WTC11 (cell line): ENCODE data around the gene GOLGA8K. TPM values are rescaled to one million over a fixed set of nuclear protein-coding genes. Genes with fewer than 3 reads are reported as not detected.
"Not testable (repeated sequence)": the region's sequence is repeated elsewhere in the genome, so short reads cannot be mapped to it uniquely, and the experiment has no call there.

Source experiments
- ATAC-seq: fragments of 200-7000 bp; cut with Tn5 transposase; 2 replicates; pipeline ENCODE4 v1.10.0; 2021; ENCODE audit warnings: mild to moderate bottlenecking, moderate library complexity
- CTCF ChIA-PET: fragments of 300-600 bp; sonication (Branson Sonifier 250); formaldehyde crosslinking; loops from one replicate; lab custom pipeline; 2021; ENCODE audit warnings: antibody characterized with exemption; lab: Charles Lee
- POLR2A ChIA-PET: fragments of 350-600 bp; sonication (Branson Sonifier 250); formaldehyde crosslinking; loops from one replicate; lab custom pipeline; 2021; ENCODE audit warnings: antibody characterized with exemption; lab: Charles Lee
- DNase-seq: peaks from one replicate; pipeline ENCODE4 v3.0.0; 2021; ENCODE audit warnings: low spot score
- H3K27ac Mint-ChIP-seq: 2 replicates; pipeline ENCODE4 v1.8.0; 2021; ENCODE audit warnings: mixed read lengths
- H3K27me3 Mint-ChIP-seq: 2 replicates; pipeline ENCODE4 v1.8.0; 2021; ENCODE audit warnings: low read depth, mild to moderate bottlenecking, moderate library complexity, mixed read lengths
- H3K36me3 Mint-ChIP-seq: 2 replicates; pipeline ENCODE4 v1.8.0; 2021; ENCODE audit warnings: mixed read lengths
- H3K4me1 Mint-ChIP-seq: 2 replicates; pipeline ENCODE4 v1.8.0; 2022; ENCODE audit warnings: mixed read lengths
- H3K4me3 Mint-ChIP-seq: 2 replicates; pipeline ENCODE4 v1.8.0; 2021; ENCODE audit warnings: mild to moderate bottlenecking, moderate library complexity, mixed read lengths
- H3K9me3 Mint-ChIP-seq: 2 replicates; pipeline ENCODE4 v1.8.0; 2021; ENCODE audit warnings: mixed read lengths
- total RNA-seq: library from RNA; stranded (reverse); gene quantifications from 3 replicates; pipeline ENCODE4 v1.2.3, GENCODE V29; 2021

The GOLGA8K gene
- total RNA-seq, 1 experiment from 2014 or later = 1.2 TPM

DNA sequence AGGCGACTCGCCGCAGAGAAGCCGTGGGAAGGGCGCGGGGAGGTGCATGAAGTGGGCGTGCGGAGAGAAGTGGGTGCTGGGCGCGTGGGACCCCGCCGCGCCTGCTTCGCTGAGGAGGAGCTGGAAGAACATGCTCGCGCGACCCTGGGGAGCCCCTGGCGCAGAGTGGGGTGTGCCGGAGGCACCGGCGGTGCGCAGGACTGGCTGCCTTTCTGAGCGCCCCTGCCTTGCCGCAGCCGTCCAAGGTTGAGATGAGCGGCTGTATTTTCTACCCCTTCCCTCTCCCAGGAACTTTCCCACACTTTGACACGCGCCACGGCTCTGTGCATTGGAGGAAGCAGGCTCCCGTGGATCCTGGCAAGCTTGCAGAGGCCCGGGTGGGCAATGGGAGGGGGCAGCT lies 56.1 kb downstream of the GOLGA8K start:
- H3K9me3 Mint-ChIP-seq, CTCF ChIA-PET, H3K36me3 Mint-ChIP-seq, ATAC-seq, H3K4me1 Mint-ChIP-seq, DNase-seq, POLR2A ChIA-PET, H3K4me3 Mint-ChIP-seq, H3K27ac Mint-ChIP-seq: not testable (repeated sequence)
- H3K27me3 Mint-ChIP-seq = peaks cover 14% of the 10 kb centered on the region

DNA sequence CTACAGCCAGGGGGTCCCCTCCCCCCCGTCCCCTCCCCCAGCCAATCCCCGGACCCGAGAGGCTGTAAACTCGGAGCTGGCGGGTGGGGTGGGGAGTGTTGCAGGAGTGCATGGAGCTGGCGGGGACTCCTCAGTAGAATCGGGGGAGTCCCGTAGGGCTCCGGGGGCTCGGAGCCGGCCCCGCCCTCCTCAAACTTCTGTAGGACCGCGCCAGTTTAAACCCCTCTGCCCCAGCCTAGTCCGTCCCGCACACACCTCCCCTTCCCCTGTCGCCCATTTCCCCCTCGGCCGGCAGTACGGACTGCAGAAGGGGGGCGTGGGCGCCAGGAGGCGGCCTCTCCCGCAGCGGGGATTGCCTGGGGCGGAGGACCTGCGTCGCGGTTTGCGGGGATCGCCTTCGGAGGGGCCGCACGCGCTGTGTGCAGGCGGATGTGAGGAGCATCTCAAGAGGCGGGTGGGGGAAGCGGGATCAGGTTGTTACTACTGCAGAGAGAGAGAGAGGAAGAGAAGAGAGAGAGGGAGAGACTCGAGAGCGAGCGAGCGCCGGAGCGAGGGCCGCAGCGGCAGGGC lies 57.0 kb downstream of the GOLGA8K start:
- H3K27me3 Mint-ChIP-seq = peaks cover 14% of the 10 kb centered on the region
- H3K4me3 Mint-ChIP-seq, H3K9me3 Mint-ChIP-seq, H3K36me3 Mint-ChIP-seq, H3K4me1 Mint-ChIP-seq, H3K27ac Mint-ChIP-seq, DNase-seq, POLR2A ChIA-PET, CTCF ChIA-PET: not testable (repeated sequence)
- peak; percentile 12 for ATAC-seq

DNA sequence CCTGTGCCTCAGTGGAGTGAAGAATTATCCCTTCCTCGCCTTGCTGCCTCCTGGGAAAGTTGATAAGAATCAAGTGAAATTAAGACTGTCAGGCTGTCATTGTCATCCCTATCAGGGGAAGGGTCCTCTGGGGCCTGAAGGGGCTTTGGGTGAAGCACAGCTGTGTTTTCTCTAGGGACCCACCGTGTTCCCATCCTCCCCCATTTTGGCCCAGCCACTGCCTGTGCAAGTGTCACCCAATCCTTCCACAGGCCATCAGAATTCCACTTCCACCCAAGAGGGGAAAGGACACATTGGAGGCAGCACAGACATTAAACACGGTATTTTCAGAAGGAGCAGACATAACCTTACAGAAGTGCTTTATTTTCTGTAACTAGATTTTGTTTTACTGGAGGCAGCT lies 59.2 kb downstream of the GOLGA8K start:
- H3K4me3 Mint-ChIP-seq, H3K9me3 Mint-ChIP-seq, H3K27ac Mint-ChIP-seq: not testable (repeated sequence)

More for the DNA sequence above, 59.2 kb downstream of the GOLGA8K start:
- H3K36me3 Mint-ChIP-seq, DNase-seq, ATAC-seq, CTCF ChIA-PET, POLR2A ChIA-PET, H3K4me1 Mint-ChIP-seq: not testable (repeated sequence)
- peaks cover 14% of the 10 kb centered on the region for H3K27me3 Mint-ChIP-seq

Other genes starting within 250 kb of the GOLGA8K start
- gene GOLGA8O, start 52.3 kb upstream of the GOLGA8K start, total RNA-seq = not detected in 3 replicates
- 1.1 to 1.8 TPM (median 1.6 TPM) in 3 replicates for gene GOLGA8N, start 190.2 kb upstream of the GOLGA8K start, total RNA-seq
- 76.8 to 93.0 TPM (median 81.5 TPM) in 3 replicates for gene ARHGAP11A, start 212.2 kb upstream of the GOLGA8K start, total RNA-seq
- 14.2 to 28.7 TPM (median 27.2 TPM) in 3 replicates for gene SCG5, start 238.4 kb upstream of the GOLGA8K start, total RNA-seq